HG03469 (cell line): ENCODE data around the gene ING4.
"Not testable (repeated sequence)": the region's sequence is repeated elsewhere in the genome, so short reads cannot be mapped to it uniquely, and the experiment has no call there.

Experiments used
- ATAC-seq: cut with Tn5 transposase; IDR thresholded peaks from one replicate; pipeline ENCODE4 v1.9.1; 2021; ENCODE audit warnings: mild to moderate bottlenecking, moderate library complexity, moderate number of reproducible peaks; ENCODE audit not compliant: unreplicated experiment

The ING4 gene

DNA sequence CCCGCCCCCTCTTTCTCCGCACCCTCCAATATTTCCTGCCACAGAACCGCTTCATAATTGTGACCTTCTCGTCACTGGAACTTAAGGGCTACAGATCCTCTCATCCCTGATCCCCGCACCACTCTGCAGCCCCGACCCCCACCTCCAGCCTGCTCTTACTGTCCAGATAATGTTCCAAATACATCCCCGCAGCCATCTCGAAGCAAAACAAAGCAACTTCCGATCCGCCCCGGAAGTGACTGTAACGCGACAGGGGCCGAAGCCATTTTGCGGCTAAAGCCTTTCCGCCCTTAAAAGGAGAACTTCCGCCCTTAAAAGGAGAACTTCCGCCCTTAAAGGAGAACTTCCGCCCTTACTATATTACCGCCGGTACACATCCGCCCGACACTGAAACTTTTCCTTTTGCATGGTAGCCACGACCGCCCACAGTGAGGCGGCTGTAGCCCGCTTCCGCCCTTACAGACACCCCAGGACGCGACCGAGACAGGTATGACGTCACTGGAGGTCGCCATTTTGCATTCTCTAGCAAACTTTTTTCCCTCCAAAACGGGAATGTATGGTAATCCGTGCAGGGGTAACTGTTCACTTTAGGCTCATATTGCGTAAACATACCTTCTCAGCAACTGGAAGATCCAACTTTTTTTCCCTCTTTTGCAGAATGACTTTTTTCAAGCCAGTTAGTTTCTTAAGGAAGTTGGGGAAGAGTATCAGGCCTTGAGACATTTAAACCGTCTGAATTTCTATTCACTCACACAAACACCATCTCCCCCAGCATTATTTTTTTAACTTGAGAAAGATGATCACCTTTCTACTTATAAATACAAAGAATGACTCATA, at the start of gene ING4:
Gene ING4, minus strand, starts transcription at position 214 of the 837 bp plus-strand sequence. Its CDS starts 18 bp downstream, at position 196.
- ATAC-seq: peak; percentile 73

GRCh38 chr12:6708960-6709394, 46.1 kb upstream of the ING4 start:
- ATAC-seq: no peak

GRCh38 chr12:6708351-6708750, 45.4 kb upstream of the ING4 start:
- not testable (repeated sequence) for ATAC-seq

DNA sequence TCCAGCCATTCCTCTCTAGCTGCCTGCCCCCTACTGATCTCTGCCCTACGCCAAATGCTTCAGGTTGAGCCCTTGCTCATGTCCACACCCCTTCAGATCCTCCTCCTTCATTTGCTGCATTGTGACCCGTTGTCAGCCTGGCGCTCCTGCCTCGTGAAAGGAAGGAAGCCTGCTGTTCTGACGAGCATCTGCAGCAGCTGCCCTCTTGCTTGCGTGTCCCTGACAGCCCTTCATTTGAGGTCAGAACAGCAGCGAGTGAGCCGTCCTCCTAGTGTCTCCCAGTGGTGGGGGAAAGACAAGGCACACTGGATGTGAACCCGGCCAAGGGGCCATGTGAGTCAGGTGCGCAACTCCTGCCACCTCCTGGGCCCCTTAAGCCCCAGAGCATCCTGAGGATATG, 40.7 kb upstream of the ING4 start:
- no peak for ATAC-seq

DNA sequence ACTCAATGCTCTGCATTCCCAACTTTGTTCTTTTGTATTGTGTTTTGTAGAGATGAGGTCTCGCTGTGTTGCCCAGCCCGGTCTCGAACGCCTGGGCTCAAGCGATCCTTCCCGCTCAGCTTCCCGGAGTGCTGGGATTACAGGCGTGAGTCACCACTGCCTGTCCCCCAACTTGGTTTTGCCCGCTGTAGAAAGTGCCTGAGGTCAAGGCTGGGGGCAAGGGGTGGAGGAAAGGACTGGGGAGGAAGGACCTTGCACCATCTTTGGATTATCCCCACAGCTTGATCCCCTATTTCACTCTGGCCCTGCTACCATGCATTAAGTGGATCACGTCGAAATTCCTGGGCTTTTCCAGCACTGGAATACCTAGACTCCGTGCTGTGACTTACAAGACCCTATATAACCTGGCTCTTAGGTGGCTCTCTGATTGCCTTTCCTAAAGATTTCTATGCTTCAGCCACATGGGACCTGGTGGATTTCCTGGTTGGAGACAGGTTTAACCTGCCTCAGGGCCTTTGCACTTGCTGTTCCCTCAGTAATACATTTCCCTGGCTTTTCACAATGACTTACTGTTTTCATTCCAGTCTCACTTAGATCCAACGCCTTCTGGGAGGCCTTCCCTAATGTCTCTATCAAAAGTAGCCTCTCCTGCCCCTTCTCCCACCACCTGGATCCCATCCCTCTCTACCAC, 38.3 kb upstream of the ING4 start:
- ATAC-seq: no peak

DNA sequence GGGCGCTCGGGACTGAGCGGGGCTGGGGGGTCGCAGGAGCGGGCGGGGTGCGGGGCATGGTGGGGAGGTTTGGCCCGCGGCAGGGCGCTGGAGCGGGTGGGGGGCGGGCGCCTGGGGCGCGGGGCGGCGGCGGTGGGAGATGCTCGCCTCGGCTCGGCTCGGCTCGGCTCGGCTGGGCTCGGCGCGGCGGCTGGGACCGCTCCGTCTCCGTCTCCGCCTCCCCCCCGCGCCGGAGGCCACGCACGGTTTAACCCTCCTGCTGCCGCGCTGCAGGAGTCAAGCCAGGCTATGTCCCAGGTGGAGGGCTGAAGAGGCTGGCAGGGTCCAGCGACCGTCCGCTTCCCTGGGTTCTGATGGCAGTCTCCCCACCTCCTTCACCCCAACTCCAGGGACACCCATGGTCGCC, 37.7 kb upstream of the ING4 start, which contains the start of gene PIANP:
Gene PIANP, minus strand, starts transcription at position 170 of the 406 bp plus-strand sequence. CDS start 2,754 bp downstream, outside the sequence.
- ATAC-seq: no peak

DNA sequence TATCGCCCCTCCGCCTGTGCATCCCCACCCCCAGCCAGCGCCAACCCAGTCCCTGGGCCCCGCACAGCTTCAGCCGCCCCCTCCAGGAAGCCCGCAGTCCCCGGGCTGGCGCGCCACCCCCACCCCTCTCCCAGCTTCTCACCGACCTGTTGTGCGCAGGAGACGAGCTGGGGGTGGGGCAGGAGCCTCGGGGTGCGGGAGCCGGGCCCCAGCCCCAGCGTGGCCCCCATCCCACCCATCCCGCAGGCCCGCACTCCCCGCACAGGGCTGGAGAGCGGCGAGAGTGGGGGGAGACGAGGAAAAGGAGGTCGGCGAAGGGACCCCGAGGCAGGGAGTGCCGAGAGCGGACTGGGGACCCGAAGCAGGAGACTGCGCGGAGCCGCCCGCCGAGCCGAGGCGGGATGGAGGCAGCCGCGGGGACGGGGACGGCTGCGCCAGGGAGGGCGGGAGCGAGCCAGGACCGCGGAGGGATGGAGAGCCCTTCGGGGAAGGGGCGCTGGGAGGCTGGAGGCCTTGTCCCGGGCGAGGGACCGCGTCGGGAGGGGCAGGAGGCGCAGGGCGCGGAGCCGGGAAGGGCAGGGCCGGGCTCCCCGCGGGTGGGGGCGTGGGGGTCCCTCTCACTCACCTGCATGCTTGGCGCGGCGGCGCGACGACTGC, 37.2 kb upstream of the ING4 start:
- ATAC-seq: no peak

DNA sequence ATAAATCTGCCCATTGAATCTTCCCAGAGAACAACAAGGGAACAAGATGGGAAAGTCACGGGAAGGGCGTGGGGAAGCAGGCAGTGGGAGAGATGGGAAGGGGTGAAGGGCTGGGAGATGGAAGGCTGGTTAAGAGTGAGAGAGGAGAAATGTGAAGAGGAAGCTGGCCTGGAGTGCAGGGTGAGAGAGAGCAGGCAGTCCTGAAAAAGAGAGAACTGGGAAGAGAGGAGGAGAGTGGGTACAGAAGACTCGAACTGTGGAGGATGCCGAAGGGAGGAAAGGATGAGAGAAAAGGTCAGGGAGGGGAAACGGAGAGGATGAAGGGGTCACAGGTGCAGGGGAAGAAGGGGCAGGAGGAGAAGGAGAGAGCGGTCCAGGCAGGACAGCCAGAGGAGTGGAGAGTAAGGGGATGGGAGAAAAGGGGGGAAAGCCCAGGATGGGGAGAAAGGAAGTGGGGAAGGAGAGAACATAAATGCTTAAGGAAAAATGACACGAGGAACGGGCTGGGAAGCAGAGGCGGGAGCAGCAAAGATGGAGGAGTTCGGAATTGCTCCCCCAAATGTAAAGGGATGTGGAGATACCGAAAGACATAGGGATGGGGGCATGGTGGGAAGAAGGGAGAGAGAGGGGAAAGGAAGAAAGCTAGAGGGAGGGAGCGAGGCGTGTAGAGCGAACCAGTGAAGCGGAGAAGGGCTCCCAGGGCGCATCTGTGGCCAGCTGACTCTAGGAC, 36.5 kb upstream of the ING4 start:
- ATAC-seq: no peak

DNA sequence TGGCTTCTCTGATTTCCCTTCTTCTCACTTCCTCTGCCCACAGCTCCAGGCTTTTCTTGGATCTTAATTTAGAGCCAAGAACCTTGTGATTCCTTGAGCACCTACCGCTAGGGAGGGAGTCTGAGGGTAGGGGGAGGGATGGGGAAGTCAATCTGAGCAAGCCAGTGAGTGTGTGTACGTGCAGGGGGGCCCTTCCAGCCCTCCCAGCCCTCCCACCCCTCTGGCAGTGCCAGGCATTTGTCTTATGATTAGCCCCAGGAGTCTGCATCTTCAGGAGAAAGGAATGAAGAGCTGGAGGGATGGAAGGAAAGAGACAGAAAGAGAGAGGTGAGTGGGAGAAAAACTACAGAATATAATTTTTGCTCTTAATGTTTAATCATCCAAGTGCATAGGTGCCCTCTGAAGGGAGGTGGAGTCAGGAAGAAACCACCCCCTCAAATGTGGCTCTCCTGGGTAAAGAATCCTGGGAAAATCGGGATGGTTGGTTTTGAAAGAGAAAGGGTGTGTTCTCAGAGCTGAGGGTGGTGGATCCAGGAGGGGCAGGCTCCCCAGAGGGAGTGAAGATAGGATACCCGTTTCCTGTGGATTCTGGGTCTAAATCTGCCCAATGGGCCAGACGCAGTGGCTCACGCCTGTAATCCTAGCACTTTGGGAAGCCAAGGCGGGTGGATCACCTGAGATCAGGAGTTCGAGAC, 35.6 kb upstream of the ING4 start:
- ATAC-seq: no peak

GRCh38 chr12:6697584-6698351, 34.8 kb upstream of the ING4 start:
- no peak for ATAC-seq

- no peak for ATAC-seq
These were observed 34.0 kb upstream of the ING4 start for GRCh38 chr12:6696690-6697583.

DNA sequence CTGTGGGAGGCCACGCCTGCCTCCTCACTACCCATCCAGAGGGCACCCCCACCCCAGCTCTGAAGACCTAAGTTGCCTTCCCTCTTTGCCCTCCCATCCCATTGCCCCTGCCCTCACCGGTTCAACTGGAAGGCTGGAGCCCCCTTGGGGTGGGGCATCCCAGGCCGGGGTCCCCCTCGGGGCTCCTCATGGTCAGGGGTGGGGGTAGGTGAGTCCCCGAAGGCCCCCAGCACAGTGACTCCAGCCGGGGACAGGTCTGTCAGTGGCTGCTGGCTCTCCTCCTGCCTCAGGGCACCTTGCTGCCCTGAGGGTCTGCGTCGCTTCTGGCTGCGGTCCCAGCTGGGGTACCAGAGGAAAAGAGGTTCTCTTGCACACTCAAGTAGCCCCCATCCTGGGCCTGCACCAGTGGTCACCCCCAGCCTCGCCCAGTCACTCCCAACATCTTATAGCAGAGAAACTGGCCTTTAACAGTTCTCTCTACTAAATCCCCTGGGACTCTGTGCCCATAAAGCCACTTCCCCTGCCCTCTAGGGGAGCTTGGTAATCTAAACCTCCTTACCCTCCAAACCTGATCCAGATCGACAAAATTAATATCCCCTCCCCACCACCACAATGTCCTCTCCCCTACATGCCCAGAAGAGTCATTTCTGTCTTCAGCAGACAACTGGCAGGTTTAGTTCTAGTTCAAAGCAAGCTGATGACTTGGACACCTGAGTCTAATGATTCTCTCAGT, 32.6 kb upstream of the ING4 start:
- no peak for ATAC-seq

- no peak for ATAC-seq
These were observed 31.8 kb upstream of the ING4 start for GRCh38 chr12:6694701-6695100.

- no peak for ATAC-seq
These were observed 31.0 kb upstream of the ING4 start for GRCh38 chr12:6693832-6694355.

DNA sequence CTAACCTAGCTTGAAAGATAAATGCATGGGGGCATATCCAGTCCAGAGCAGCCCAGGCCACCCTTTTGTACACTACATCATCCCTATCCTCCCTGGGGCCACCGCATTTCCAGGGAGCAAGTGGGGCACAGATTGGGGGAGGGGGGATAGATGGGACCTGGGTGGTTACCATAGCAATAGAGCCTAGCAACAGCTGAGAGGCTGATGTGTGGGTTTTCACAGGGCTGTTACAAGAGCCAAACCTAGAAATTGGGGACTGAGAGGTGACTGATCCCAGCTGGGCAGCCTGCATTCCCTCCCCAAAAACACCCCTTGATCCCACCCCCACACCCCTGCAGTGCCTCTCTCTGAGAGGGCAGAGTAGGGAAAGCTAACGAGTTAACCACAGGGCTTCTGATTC, 30.0 kb upstream of the ING4 start:
- ATAC-seq: no peak

- ATAC-seq: no peak
These were observed 28.6 kb upstream of the ING4 start for GRCh38 chr12:6691473-6691872.
